Ishikawa (cell line): ENCODE results near the gene TET3.

ENCODE experiments used
- CEBPB ChIP-seq: IDR thresholded peaks from 2 replicates; pipeline ENCODE4 v1.6.1; 2012
- CREB1 ChIP-seq: IDR thresholded peaks from 2 replicates; pipeline ENCODE4 v1.6.1; 2012; ENCODE audit warnings: low read depth
- EGR1 ChIP-seq: IDR thresholded peaks from 2 replicates; pipeline ENCODE4 v1.6.1; 2012
- EP300 ChIP-seq: IDR thresholded peaks from 2 replicates; pipeline ENCODE4 v1.6.1; 2012; ENCODE audit warnings: borderline replicate concordance
- FOXM1 ChIP-seq: IDR thresholded peaks from 2 replicates; pipeline ENCODE4 v1.6.1; 2012; ENCODE audit warnings: low read depth, borderline replicate concordance
- NFIC ChIP-seq: IDR thresholded peaks from 2 replicates; pipeline ENCODE4 v1.6.1; 2012
- RAD21 ChIP-seq: IDR thresholded peaks from 2 replicates; pipeline ENCODE4 v1.6.1; 2012; ENCODE audit warnings: low read depth
- TAF1 ChIP-seq: IDR thresholded peaks from 2 replicates; pipeline ENCODE4 v1.6.1; 2012; ENCODE audit warnings: low read depth, mild to moderate bottlenecking
- TCF12 ChIP-seq: IDR thresholded peaks from 2 replicates; pipeline ENCODE4 v1.6.1; 2012; ENCODE audit warnings: low read depth
- TEAD4 ChIP-seq: IDR thresholded peaks from 2 replicates; pipeline ENCODE4 v1.6.1; 2012
- YY1 ChIP-seq: IDR thresholded peaks from 2 replicates; pipeline ENCODE4 v1.6.1; 2012; ENCODE audit warnings: low read depth
- ZBTB7A ChIP-seq: IDR thresholded peaks from 2 replicates; pipeline ENCODE4 v1.6.1; 2012; ENCODE audit warnings: low read depth
- TF ChIP-seq, protein P1 (sequence below): IDR thresholded peaks from 2 replicates; pipeline ENCODE4 v1.6.1; 2012; ENCODE audit warnings: low read depth, mild to moderate bottlenecking
- TF ChIP-seq, protein P2 (sequence below): IDR thresholded peaks from 2 replicates; pipeline ENCODE4 v1.6.1; 2012
- TF ChIP-seq, protein P3 (sequence below): IDR thresholded peaks from 2 replicates; pipeline ENCODE4 v1.6.1; 2012

The TET3 gene

DNA sequence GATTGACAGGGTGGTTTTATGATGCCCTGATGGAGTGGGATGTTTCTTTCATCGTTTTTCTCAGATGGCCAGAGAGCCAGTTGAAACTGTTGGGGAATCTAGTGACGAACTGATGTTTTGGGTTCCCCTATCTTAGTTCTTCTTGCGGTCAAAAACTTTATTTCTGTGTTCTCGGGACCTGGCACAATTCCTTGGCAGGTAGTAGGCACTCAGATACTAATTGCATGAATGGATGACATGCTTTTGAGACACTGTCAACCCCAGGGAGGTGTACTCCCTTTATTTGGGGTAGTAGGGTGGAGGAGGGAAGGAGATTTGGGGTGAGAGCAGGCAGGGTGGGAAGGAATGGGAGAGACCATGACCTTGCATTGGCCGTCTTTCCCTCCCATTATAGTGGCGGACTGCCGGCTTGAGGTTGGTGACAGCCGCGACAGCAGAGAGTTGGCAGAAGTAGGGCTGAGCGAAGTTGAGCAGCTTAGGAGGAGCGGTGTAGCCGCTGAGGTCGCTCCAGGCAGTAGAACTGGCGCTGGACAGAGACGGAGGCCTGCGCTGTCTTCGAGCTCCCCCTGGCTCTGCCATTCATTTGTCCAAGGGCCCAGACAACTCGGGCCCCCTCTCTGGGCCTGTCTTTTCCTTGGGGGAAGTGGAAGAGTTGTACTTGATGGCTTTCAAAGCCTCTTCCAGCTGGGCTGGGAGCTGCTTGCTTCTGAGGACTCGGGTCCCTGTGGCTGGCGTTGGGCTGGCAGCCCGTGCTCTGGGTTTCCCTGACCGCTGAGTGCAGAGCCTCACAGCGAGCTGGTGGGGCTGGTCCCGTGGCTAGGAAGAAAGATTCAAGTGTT, 2.6 kb downstream of the TET3 start:
- no peak for TF ChIP-seq YY1
- TF ChIP-seq, protein P1, sequence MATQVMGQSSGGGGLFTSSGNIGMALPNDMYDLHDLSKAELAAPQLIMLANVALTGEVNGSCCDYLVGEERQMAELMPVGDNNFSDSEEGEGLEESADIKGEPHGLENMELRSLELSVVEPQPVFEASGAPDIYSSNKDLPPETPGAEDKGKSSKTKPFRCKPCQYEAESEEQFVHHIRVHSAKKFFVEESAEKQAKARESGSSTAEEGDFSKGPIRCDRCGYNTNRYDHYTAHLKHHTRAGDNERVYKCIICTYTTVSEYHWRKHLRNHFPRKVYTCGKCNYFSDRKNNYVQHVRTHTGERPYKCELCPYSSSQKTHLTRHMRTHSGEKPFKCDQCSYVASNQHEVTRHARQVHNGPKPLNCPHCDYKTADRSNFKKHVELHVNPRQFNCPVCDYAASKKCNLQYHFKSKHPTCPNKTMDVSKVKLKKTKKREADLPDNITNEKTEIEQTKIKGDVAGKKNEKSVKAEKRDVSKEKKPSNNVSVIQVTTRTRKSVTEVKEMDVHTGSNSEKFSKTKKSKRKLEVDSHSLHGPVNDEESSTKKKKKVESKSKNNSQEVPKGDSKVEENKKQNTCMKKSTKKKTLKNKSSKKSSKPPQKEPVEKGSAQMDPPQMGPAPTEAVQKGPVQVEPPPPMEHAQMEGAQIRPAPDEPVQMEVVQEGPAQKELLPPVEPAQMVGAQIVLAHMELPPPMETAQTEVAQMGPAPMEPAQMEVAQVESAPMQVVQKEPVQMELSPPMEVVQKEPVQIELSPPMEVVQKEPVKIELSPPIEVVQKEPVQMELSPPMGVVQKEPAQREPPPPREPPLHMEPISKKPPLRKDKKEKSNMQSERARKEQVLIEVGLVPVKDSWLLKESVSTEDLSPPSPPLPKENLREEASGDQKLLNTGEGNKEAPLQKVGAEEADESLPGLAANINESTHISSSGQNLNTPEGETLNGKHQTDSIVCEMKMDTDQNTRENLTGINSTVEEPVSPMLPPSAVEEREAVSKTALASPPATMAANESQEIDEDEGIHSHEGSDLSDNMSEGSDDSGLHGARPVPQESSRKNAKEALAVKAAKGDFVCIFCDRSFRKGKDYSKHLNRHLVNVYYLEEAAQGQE = no peak
- no peak for TF ChIP-seq CREB1
- TF ChIP-seq TAF1 = no peak
- TF ChIP-seq, protein P2, sequence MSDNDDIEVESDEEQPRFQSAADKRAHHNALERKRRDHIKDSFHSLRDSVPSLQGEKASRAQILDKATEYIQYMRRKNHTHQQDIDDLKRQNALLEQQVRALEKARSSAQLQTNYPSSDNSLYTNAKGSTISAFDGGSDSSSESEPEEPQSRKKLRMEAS = no peak
- TF ChIP-seq EGR1 = no peak
- TF ChIP-seq CEBPB = no peak
- no peak for TF ChIP-seq TCF12
- TF ChIP-seq NFIC = no peak
- TF ChIP-seq, protein P3, sequence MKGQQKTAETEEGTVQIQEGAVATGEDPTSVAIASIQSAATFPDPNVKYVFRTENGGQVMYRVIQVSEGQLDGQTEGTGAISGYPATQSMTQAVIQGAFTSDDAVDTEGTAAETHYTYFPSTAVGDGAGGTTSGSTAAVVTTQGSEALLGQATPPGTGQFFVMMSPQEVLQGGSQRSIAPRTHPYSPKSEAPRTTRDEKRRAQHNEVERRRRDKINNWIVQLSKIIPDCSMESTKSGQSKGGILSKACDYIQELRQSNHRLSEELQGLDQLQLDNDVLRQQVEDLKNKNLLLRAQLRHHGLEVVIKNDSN = no peak

DNA sequence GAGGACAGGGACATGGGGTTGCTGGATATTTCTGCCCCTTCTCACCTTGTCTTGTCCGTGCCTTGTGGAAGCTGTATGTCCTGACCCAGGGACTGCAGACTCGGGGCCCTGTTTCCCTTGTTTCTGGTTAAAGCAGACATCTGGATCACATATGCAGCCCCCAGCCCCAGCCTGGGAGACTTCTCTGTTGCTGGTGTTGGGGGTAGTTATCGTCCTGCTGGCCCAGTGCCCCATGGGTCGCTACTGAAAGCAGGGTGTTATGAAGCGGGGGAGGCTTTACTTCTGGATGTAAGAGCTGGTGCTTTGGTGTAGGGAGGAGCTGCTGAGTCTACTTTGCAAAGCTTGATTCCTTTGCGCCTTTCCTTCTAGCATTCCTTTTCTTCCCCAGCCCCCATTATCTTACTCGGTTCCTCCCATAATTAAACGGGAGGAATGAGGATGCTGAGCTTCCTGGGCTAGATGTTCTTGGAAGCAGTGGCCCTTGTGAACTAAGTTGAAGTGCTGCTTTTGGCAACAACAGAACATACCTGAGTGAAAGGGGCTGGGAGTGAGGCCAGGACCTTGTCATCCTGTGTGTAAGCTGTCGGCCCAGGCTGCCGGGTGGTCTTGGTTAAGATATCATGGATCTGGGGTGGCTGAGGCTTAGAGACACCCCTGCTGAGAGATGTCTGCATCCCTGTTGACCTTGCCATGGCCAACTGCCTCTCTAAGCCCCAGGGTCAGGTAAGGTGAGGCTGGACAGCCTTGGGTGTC, 3.4 kb downstream of the TET3 start:
- TF ChIP-seq, protein P2 = no peak
- TF ChIP-seq, protein P1 = no peak
- TF ChIP-seq ZBTB7A (no peak), FOXM1 (no peak)

DNA sequence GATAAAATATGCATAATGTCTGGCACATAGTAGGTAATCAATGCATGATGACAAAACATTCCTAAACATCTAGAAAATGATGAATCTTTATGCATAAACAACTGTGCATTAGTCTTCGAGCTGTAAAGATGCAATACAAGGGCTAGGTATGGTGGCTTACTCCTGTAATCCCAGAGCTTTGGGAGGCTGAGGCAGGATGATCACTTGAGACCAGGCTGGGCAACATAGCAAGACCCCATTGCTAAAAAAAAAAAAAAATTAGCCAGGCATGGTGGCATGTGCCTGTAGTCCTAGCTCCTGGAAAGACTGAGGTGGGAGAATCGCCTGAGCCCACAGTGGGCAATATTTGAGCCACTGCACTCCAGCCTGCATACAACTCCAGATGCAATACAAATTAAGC, 5.3 kb downstream of the TET3 start:
- TF ChIP-seq ZBTB7A (no peak), EGR1 (no peak), TAF1 (no peak), TEAD4 (no peak), NFIC (no peak)
- TF ChIP-seq, protein P3 = no peak
- TF ChIP-seq, protein P1 = no peak
- TF ChIP-seq, protein P2 = no peak

DNA sequence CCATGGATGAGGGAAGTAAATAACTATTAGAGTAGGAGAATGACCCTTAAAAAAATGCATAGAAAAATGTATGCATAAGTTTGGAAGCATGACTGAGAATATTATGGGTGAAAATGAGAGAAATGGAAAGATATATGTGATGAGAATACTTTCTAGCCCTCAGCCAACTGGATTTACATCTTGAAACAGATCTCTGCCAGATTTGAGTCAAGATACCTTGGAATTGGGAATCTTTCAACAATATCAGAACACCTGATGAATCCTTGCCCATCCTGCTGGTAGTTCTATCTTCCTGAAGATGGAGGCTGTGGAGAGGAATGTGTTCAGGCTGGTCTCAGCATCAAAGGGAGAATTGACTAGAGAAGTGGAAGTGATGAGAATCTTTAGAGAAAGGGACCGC, 5.8 kb downstream of the TET3 start:
- TF ChIP-seq RAD21 = no peak
- TF ChIP-seq, protein P3 = no peak
- no peak for TF ChIP-seq YY1
- no peak for TF ChIP-seq NFIC
- TF ChIP-seq, protein P1 = no peak
- TF ChIP-seq EGR1 = no peak
- no peak for TF ChIP-seq CREB1
- TF ChIP-seq TAF1 = no peak
- no peak for TF ChIP-seq TCF12
- TF ChIP-seq, protein P2 = no peak
- TF ChIP-seq ZBTB7A = no peak
- no peak for TF ChIP-seq CEBPB
- no peak for TF ChIP-seq TEAD4
- TF ChIP-seq FOXM1 = no peak
- TF ChIP-seq EP300 = no peak
